Germinal center (tissue), 1 donor: ENCODE measurements around the gene SFT2D1.

Source experiments
- DNase-seq: peaks from one replicate; pipeline ENCODE4 v3.0.0; 2012; ENCODE audit warnings: mixed read lengths, low spot score

Gene SFT2D1

DNA sequence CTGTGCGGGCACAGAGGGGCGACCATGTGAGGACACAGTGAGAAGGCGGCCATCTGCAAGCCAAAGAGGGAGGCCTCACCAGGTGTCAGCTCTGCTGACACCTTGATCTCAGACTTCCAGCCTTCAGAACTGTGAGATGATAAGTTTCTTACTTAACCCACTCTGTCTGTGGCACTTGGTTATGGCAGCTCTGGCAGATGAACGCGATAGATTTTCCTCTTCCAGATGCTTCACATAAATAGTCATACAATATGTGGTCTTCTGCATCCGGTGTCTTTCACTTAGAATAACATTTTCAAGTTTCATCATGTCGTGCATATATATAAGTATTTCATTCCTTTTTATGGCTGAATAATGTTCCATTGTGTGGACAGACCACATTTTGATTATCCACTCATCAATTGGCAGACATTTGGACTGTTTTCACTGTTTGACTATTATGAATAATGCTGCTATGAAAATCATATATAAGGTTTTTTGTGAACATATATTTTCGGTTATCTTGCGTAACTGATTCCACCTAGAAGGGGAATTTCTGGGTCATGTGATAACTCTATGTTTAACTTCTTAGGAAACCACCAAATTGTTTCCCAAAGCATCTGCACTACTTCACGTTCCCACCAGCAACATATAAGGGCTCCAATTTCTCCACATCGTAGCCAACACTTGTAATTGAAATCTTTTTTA lies 64.3 kb downstream of the SFT2D1 start:
- DNase-seq: no peak

DNA sequence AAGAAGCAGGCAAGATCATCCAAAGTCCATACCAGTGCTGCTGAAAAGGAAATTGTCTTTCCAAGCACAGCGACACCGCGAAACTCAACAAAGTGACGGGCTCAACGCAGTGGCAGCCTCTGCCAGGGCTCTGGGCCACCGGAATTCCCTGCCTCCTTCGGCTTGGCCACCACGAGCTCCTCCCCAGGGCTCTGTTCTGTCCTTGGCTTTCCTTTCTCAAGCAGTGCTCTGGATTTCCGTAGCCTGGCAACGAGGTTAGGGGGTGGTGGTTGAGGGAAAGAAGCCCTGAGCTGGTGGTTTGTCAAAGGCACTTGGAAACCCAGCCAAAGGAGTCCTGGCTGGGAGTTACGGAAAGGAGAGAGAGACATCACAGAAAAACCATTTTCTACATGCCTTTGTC lies 65.3 kb downstream of the SFT2D1 start:
- no peak for DNase-seq

DNA sequence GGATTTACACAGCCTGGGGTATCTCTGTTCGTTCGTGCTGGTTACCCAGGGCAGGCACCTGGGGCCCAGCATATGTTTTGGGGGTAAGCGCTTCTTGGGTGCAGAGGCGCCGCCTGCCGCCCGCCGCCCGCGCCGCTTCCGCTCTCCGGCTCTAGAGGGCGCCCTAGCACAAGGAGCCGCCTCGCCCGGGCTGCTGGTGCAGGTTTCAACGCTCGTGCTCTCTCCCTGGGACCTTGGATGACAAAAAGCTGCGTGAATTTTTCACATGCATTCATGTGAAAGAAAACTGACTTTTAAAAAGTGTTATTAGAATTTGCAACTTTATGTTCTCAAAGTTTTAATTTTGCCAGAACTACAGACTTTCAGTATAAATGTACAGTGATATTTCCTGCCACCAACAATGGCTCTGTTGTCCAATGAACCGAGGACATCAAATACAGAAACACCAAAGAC lies 66.6 kb downstream of the SFT2D1 start:
- peak; percentile 82 for DNase-seq

DNA sequence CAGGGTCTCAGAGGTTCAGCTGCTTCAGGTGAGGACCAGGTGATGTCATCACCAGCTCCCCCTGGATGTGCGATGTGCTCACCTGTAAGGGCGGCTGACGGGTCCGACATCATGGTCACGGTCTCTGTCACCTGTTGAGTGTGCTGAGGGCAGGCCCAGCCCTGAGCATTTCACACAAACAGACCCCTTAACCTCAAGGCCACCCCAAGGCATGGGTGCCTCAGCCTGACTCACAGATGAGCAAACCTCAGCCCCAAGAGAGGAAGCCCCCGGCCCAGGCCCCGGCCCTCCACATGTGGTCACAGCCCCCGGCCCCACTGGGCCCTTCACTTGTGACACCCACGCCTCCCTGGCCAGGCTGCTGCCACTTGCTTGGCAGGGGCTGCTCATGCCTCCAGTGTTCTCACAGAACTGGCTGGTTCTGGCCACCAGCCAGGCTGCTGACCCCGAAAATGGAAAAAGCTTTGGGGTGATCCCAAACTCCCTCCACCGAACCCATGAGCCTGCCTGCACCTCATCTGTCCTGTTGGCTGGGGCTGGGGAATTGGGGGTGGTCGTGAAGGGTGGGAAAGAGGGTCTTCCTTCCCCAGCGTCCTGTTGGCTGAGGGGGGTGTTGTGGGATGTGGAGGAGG lies 67.5 kb downstream of the SFT2D1 start:
- no peak for DNase-seq

DNA sequence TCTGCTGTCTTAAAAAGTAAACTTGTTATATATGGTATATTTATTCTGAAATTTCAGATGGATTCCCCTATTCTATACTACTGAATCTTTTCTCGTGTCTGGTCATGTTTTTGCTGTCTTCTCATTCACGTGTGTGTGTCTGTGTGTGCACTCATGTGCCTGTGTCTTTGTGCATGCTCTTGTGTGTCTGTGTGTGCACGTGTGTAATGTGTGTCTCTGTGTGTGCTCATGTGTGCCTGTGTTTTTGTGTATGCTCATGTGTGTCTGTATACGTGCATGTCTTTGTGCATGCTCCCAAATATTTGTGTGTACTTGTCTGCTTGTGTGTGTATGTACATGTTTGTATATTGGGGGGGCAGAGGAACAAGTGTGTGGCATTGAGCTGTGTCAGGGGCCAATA lies 68.2 kb downstream of the SFT2D1 start:
- no peak for DNase-seq

DNA sequence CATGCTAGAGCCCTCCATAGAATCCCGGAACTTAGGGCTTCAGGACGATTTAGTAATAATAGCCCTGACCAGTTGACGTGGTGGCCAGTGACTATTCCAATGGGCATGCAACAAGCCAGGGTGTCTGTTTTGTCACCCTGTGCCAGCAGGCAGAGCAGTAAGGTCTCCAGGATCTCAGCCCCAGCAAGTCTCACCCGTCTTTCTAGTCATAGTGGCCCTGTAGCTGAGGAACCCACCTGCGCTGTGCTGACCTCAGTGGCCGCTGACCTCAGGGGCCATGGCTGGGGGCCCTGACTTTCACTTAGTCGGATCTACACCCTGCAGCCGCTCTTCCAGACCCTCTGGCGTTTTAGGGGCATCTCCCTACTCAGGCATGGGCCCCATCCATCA lies 71.0 kb downstream of the SFT2D1 start:
- DNase-seq: no peak

DNA sequence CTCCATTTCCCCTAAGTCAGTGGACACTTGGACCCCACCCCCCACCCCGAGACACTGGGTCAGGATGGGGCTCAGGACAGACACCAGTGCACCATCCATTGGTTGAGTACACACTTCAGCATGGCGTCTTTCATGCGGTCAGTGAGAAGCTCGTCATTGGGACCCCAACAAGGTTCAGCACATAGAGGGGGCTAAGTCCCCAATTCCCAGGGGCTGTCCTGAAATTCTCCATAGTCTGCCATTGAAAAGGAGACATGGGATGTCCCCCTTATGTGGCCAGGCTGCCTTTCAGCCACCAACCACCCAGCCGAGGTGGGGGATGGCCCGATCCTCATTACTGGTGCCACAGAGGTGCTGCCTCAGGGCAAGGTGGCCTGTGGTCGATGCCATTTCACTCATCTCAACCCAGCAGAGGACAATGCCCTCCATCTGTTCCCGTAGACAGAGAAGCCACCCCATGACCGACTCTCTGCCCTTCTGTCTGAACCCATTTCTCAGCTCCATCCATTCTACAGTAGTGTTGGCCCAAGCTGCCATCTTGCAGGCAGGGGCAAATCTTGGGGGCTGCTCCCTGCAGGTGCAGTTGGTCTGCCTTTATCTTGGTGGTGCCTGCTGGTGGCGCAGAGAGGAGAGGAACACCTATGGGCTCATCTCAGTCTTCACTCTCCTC lies 71.5 kb downstream of the SFT2D1 start:
- no peak for DNase-seq
